ENCODE measurements around the gene LHFPL2. TPM values are rescaled to one million over a fixed set of nuclear protein-coding genes. Genes with fewer than 3 reads are reported as not detected.

Gene LHFPL2
- total RNA-seq, 1 experiment from 2014 or later = 17.9 TPM

GRCh38 chr5:78565395-78565794, 83.2 kb downstream of the LHFPL2 start:
- Histone ChIP-seq H4K20me1 (ENCODE audit: insufficient read depth) (no peaks in the 10 kb centered on the region), H3K4me3 (replicated peaks in 1 of 2; ENCODE audit: low read depth in 1 of 2, low read length in 2 of 2) (no peak overlapping the region), H2AFZ (ENCODE audit: low read depth, low read length, poor library complexity, severe bottlenecking) (no peak overlapping the region), H3K9ac (ENCODE audit: low read length) (no peak overlapping the region), H3K4me2 (ENCODE audit: low read length) (no peak overlapping the region), H3K36me3 (ENCODE audit: control insufficient read depth in 1 of 2, insufficient read depth in 2 of 2, low read length in 2 of 2) (no peaks in the 10 kb centered on the region), H3K79me2 (ENCODE audit: insufficient read depth, low read length) (no peaks in the 10 kb centered on the region; the same call in 1 of the 2 replicates), H3K27me3 (ENCODE audit: insufficient read depth, low read length) (no peaks in the 10 kb centered on the region), H3K9me2 (ENCODE audit: insufficient read depth) (no peaks in the 10 kb centered on the region), H3K9me3 (ENCODE audit: control insufficient read depth in 1 of 2, insufficient read depth in 1 of 2, low read depth in 1 of 2, low read length in 2 of 2) (no peaks in the 10 kb centered on the region), H3K4me1 (ENCODE audit: control insufficient read depth in 1 of 2, insufficient read depth in 2 of 2, low read length in 2 of 2) (peaks cover 5 to 24% of the 10 kb centered on the region in 2 experiments; a peak in 3 of 4 replicates), H3K27ac (ENCODE audit: low read depth, low read length) (no peak overlapping the region)
- TF ChIP-seq, protein P1, sequence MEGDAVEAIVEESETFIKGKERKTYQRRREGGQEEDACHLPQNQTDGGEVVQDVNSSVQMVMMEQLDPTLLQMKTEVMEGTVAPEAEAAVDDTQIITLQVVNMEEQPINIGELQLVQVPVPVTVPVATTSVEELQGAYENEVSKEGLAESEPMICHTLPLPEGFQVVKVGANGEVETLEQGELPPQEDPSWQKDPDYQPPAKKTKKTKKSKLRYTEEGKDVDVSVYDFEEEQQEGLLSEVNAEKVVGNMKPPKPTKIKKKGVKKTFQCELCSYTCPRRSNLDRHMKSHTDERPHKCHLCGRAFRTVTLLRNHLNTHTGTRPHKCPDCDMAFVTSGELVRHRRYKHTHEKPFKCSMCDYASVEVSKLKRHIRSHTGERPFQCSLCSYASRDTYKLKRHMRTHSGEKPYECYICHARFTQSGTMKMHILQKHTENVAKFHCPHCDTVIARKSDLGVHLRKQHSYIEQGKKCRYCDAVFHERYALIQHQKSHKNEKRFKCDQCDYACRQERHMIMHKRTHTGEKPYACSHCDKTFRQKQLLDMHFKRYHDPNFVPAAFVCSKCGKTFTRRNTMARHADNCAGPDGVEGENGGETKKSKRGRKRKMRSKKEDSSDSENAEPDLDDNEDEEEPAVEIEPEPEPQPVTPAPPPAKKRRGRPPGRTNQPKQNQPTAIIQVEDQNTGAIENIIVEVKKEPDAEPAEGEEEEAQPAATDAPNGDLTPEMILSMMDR (IDR thresholded peaks at IDR 0.05 in 2 of 3, conservative IDR thresholded peaks at IDR 0.05 in 1 of 3; ENCODE audit: borderline replicate concordance in 1 of 3, insufficient read depth in 1 of 3, low read depth in 2 of 3, low read length in 2 of 3) = no peak
- TF ChIP-seq, protein P2, sequence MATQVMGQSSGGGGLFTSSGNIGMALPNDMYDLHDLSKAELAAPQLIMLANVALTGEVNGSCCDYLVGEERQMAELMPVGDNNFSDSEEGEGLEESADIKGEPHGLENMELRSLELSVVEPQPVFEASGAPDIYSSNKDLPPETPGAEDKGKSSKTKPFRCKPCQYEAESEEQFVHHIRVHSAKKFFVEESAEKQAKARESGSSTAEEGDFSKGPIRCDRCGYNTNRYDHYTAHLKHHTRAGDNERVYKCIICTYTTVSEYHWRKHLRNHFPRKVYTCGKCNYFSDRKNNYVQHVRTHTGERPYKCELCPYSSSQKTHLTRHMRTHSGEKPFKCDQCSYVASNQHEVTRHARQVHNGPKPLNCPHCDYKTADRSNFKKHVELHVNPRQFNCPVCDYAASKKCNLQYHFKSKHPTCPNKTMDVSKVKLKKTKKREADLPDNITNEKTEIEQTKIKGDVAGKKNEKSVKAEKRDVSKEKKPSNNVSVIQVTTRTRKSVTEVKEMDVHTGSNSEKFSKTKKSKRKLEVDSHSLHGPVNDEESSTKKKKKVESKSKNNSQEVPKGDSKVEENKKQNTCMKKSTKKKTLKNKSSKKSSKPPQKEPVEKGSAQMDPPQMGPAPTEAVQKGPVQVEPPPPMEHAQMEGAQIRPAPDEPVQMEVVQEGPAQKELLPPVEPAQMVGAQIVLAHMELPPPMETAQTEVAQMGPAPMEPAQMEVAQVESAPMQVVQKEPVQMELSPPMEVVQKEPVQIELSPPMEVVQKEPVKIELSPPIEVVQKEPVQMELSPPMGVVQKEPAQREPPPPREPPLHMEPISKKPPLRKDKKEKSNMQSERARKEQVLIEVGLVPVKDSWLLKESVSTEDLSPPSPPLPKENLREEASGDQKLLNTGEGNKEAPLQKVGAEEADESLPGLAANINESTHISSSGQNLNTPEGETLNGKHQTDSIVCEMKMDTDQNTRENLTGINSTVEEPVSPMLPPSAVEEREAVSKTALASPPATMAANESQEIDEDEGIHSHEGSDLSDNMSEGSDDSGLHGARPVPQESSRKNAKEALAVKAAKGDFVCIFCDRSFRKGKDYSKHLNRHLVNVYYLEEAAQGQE (IDR thresholded peaks at IDR 0.05; ENCODE audit: low read depth) = no peak
- TF ChIP-seq RAD21 (IDR thresholded peaks at IDR 0.05; ENCODE audit: low read depth) (no peak), ZNF274 (IDR thresholded peaks at IDR 0.05; ENCODE audit: low read depth, low read length) (no peak), TCF7L2 (IDR thresholded peaks at IDR 0.05; ENCODE audit: borderline replicate concordance, extremely low read depth, insufficient read depth, insufficient read length) (no peak), SP1 (IDR thresholded peaks at IDR 0.05; ENCODE audit: low read depth) (no peak), EZH2 (IDR thresholded peaks at IDR 0.05) (no peak), MAX (IDR thresholded peaks at IDR 0.05) (no peak), YY1 (IDR thresholded peaks at IDR 0.05; ENCODE audit: extremely low read depth, insufficient replicate concordance, low read depth, low read length) (no peak), POLR2A (IDR thresholded peaks at IDR 0.05; ENCODE audit: borderline replicate concordance, extremely low read depth, insufficient read depth, insufficient read length) (no peak), ZFX (IDR thresholded peaks at IDR 0.05) (no peak), JUND (IDR thresholded peaks at IDR 0.05) (no peak)
- no TSS peak for BruUV-seq (replicated peaks)
- RAD21 ChIA-PET (ENCODE audit: low non-redundant PET in 1 of 2, low total read pairs in 2 of 2, uncharacterized antibody in 2 of 2, unreplicated experiment in 2 of 2) = no interaction called here
- ATAC-seq (no peak), DNase-seq (ENCODE audit: low read depth, low spot score) (no peak)
- intact Hi-C loops (cut with micrococcal nuclease) = no loop called here
- CTCF ChIA-PET = no interaction called here
- POLR2A ChIA-PET = no interaction called here
